K562 (cell line): ENCODE measurements around the gene MAML3. TPM values are rescaled to one million over a fixed set of nuclear protein-coding genes. Genes with fewer than 3 reads are reported as not detected.

ENCODE experiments used
- ATAC-seq: fragments of 200-7000 bp; cut with Tn5 transposase; 3 replicates; pipeline ENCODE4 v1.9.1; 2020; ENCODE audit warnings: moderate library complexity
- BruUV-seq: library from RNA; stranded (reverse); fragments of 400-500 nt; replicated peaks from 2 replicates; lab custom pipeline; 2021; lab: Mats Ljungman, UMichigan
- CTCF ChIA-PET: fragments of 300-600 bp; formaldehyde crosslinking; extraction: SDS; loops from one replicate; lab custom pipeline; 2021; ENCODE audit warnings: low intra/inter-chr PET ratio; lab: Yijun Ruan, JAX
- POLR2A ChIA-PET: fragments of 300-600, 350-650 bp; sonication (Branson Sonifier 250); formaldehyde crosslinking; extraction: SDS; loops from one replicate; lab custom pipeline; 2021; ENCODE audit warnings: antibody characterized with exemption, inconsistent platforms; lab: Yijun Ruan, JAX
- DNase-seq, 4 experiments: peaks; one replicate each; pipeline versions ENCODE4 v3.0.0 to v3.0.0-alpha.2; 2011 to 2018; ENCODE audit warnings: low spot score in 3 of 4, mixed read lengths in 3 of 4; ENCODE audit errors: extremely low read depth in 1 of 4
- FAIRE-seq: peaks from 2 replicates; lab custom pipeline; 2011; peaks lifted over from hg19 to GRCh38; lab: Jason Lieb, UNC
- H2AFZ ChIP-seq: 2 replicates; pipeline ENCODE4 v1.6.0; 2011; ENCODE audit warnings: low read depth, low read length, control low read depth, inconsistent platforms
- H3K27ac ChIP-seq: fragments of 200-600 bp; 3 replicates; pipeline ENCODE4 v1.8.0; 2011; ENCODE audit warnings: low read depth, mild to moderate bottlenecking, control low read depth, inconsistent platforms, low read length, moderate library complexity, mixed read lengths; ENCODE audit errors: extremely low read depth
- H3K27me3 ChIP-seq, 2 experiments: fragments of 300-600 bp in 1 of 2; 2 replicates in 1 of 2; 3 replicates in 1 of 2; pipeline versions ENCODE4 v1.6.0 to v1.8.0; 2011; ENCODE audit warnings: inconsistent platforms in 2 of 2, low read length in 2 of 2, mild to moderate bottlenecking in 1 of 2, mixed read lengths in 1 of 2, moderate library complexity in 1 of 2; ENCODE audit not compliant: control insufficient read depth in 2 of 2, insufficient read depth in 2 of 2
- H3K36me3 ChIP-seq: fragments of 300-600 bp; 3 replicates; pipeline ENCODE4 v1.8.0; 2011; ENCODE audit warnings: mild to moderate bottlenecking, low read length, inconsistent platforms; ENCODE audit not compliant: control insufficient read depth, insufficient read depth
- H3K4me1 ChIP-seq, 2 experiments: fragments of 200-600 bp in 1 of 2; replicated peaks in 1 of 2; 2 replicates in 1 of 2; 3 replicates in 1 of 2; pipeline versions ENCODE4 v1.5.1 to v1.8.0; 2011; ENCODE audit warnings: inconsistent platforms in 2 of 2, low read length in 2 of 2, mild to moderate bottlenecking in 1 of 2, mixed read lengths in 1 of 2, moderate library complexity in 1 of 2; ENCODE audit not compliant: control insufficient read depth in 2 of 2, insufficient read depth in 2 of 2
- H3K4me2 ChIP-seq: 2 replicates; pipeline ENCODE4 v1.6.1; 2011; ENCODE audit warnings: low read length, control low read depth, inconsistent platforms, mixed read lengths; ENCODE audit not compliant: insufficient read depth
- H3K4me3 ChIP-seq: fragments of 200-600 bp; sonication (generic), shearing (Covaris generic); 2 replicates; pipeline ENCODE4 v1.5.1; 2016; ENCODE audit warnings: control low read depth, inconsistent platforms
- H3K79me2 ChIP-seq: fragments of 200-600 bp; 3 replicates; pipeline ENCODE4 v1.8.0; 2011; ENCODE audit warnings: low read length, inconsistent platforms; ENCODE audit not compliant: control insufficient read depth, insufficient read depth
- H3K9ac ChIP-seq, 2 experiments: 2 replicates each; pipeline versions ENCODE4 v1.6.0 to v1.6.1; 2011; ENCODE audit warnings: low read depth in 2 of 2, low read length in 2 of 2, control low read depth in 1 of 2, inconsistent platforms in 1 of 2, mild to moderate bottlenecking in 1 of 2, mixed read lengths in 1 of 2; ENCODE audit not compliant: insufficient read depth in 1 of 2
- H3K9me1 ChIP-seq: one replicate; pipeline ENCODE4 v1.6.0; 2011; ENCODE audit warnings: inconsistent platforms, mild to moderate bottlenecking, low read length, moderate library complexity; ENCODE audit not compliant: control insufficient read depth, insufficient read depth
- H3K9me3 ChIP-seq: replicated peaks from 2 replicates; pipeline ENCODE4 v1.5.1; 2011; ENCODE audit warnings: low read depth, low read length, inconsistent platforms; ENCODE audit not compliant: control insufficient read depth, insufficient read depth
- H4K20me1 ChIP-seq: replicated peaks from 2 replicates; pipeline ENCODE4 v1.6.1; 2011; ENCODE audit warnings: low read length, inconsistent platforms, mixed read lengths; ENCODE audit not compliant: control insufficient read depth, insufficient read depth
- CBX8 ChIP-seq: fragments of 200-600 bp; sonication (generic); IDR thresholded peaks from 2 replicates; pipeline ENCODE4 v1.6.1; 2012; ENCODE audit warnings: borderline replicate concordance, mixed run types, low read depth, mild to moderate bottlenecking, moderate library complexity, mixed read lengths, low read length, control low read depth, inconsistent platforms; ENCODE audit not compliant: poor library complexity, severe bottlenecking; ENCODE audit errors: extremely low read depth
- GABPB1 ChIP-seq: sonication (generic); formaldehyde crosslinking; IDR thresholded peaks from 2 replicates; pipeline ENCODE4 v1.8.0; 2022; ENCODE audit warnings: mild to moderate bottlenecking, missing genetic modification reagents
- MAX ChIP-seq: sonication (generic); formaldehyde crosslinking; IDR thresholded peaks from 2 replicates; pipeline ENCODE4 v1.9.0; 2022; ENCODE audit warnings: mild to moderate bottlenecking, missing genetic modification reagents
- MCM7 ChIP-seq, 2 experiments: fragments of 450-650 bp; IDR thresholded peaks; 2 replicates each; pipeline ENCODE4 v1.6.1; 2016 to 2018
- PATZ1 ChIP-seq: fragments of 250-450 bp; sonication (Bioruptor Pico); IDR thresholded peaks from 2 replicates; pipeline ENCODE4 v1.5.0; 2020; ENCODE audit warnings: mild to moderate bottlenecking, borderline replicate concordance
- ZFP30 ChIP-seq: fragments of 250-450 bp; sonication (Bioruptor Pico); IDR thresholded peaks from 2 replicates; pipeline ENCODE4 v1.8.0; 2022; ENCODE audit warnings: moderate library complexity, mild to moderate bottlenecking, inconsistent platforms, borderline replicate concordance
- ZKSCAN3 ChIP-seq: fragments of 250-450 bp; sonication (Bioruptor Pico); IDR thresholded peaks from 2 replicates; pipeline ENCODE4 v1.4.0; 2020
- ZNF23 ChIP-seq: fragments of 250-450 bp; sonication (Bioruptor Pico); IDR thresholded peaks from 2 replicates; pipeline ENCODE4 v1.4.0; 2020; ENCODE audit warnings: mild to moderate bottlenecking
- ZNF76 ChIP-seq: fragments of 250-450 bp; sonication (Bioruptor Pico); IDR thresholded peaks from 2 replicates; pipeline ENCODE4 v1.4.0; 2020; ENCODE audit warnings: mild to moderate bottlenecking, moderate library complexity, borderline replicate concordance
- WGBS: fragments of 100-300 bp; shearing (Covaris generic); methylation state at CpG from one replicate; pipeline ENCODE4 v1.1.6; 2016; ENCODE audit warnings: low coverage, mixed read lengths; ENCODE audit not compliant: insufficient coverage; ENCODE audit errors: missing lambda C conversion rate; 5-methylcytosine and 5-hydroxymethylcytosine counted together
- in situ Hi-C: fragments of 300-500 bp; cut with MboI; formaldehyde crosslinking; loops from 4 replicates; pipeline ENCODE4 v1.15.0; 2018; ENCODE audit warnings: inconsistent platforms, mixed read lengths
- intact Hi-C: fragments of 100-400 bp; cut with micrococcal nuclease; formaldehyde crosslinking; loops from 2 replicates; pipeline ENCODE4 v1.14.2; 2022
- polyA plus RNA-seq, 8 experiments: library from polyadenylated mRNA; depleted of rRNA in 4 of 8; stranded (reverse) in 5 of 8; unstranded in 3 of 8; fragments of >200 nt; fragmentation: Nextera tagmentation in 2 of 8; fragmentation: Illumina TruSeq in 1 of 8; extraction: Ambion mirVana in 2 of 8; extraction: Trizol in 1 of 8; gene quantifications; 2 replicates each; pipeline versions ENCODE4 v1.2.1 to v1.2.3, GENCODE V29; 2011 to 2014; ENCODE audit warnings: inconsistent platforms in 1 of 8, missing spikeins in 1 of 8
- total RNA-seq, 7 experiments: library from RNA; depleted of rRNA in 6 of 7; stranded (reverse); fragments of >200 nt in 6 of 7; fragmentation: Illumina TruSeq in 2 of 7; extraction: Trizol in 2 of 7; gene quantifications; 2 replicates each; pipeline versions ENCODE4 v1.2.1 to v1.2.3, GENCODE V29; 2011 to 2021; ENCODE audit warnings: low replicate concordance in 1 of 7

MAML3 gene
- total and polyA plus RNA-seq, 9 of the 15 experiments (the other 6 are each of a cell fraction or from before 2014, with no cell fraction given): 0.01 to 0.55 (median 0.25) TPM

DNA sequence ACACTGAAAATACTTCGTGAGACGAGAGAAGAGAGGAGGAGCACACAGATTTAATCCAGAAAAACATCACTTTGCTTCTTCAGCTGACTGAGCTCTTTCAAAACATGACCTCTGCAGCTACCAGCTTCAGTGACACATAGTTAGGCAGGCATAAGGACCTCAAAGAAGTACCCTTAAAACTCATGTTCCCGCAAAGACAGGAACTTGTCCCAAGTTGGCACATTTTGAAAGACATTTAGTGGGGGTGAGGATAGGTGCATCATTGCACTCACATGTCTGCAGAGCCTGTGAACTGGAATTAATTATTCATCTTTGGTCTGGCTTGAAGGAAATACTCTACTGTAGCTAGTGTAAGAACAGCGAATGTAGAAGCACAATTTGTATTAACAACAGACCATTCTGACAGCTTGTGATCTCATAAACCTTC lies 266.6 kb downstream of the MAML3 start (continued):
- TF ChIP-seq GABPB1 (CRISPR knock-in tag) (no peak), ZNF23 (no peak), PATZ1 (CRISPR knock-in tag) (no peak), MAX (CRISPR knock-in tag) (no peak), ZKSCAN3 (CRISPR knock-in tag) (no peak), MCM7 (IDR thresholded peaks at IDR 0.05) (no peak), ZFP30 (CRISPR knock-in tag) (no peak)

DNA sequence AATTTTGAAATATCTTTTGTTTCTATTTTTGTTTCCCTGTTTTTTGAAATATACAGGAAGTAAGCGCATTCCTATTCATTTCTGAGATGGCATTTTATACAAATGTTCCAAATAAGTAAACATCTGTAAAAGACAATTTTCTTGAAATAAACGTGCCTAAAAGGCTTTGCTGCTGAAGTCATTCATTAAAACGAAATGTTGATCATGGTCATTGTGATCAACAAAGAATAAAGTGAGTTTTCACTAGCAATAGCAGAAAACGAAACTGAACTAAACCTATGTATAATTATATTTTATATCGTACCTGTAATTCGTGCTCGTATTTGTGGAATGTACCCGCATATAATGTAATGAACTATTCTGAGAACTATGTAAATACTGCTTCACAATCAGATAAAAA lies 267.2 kb downstream of the MAML3 start:
- ChIA-PET CTCF (no interaction called here), POLR2A (no interaction called here)
- no peak overlapping the region for H3K4me2 ChIP-seq
- 1% methylated on average over 8 of the region's 8 CpGs for WGBS
- H3K4me1 ChIP-seq: no peaks in the 10 kb centered on the region
- no peaks in the 10 kb centered on the region for H3K9me1 ChIP-seq
- no peak overlapping the region for H3K27ac ChIP-seq
- H2AFZ ChIP-seq: no peak overlapping the region
- no peaks in the 10 kb centered on the region for H3K36me3 ChIP-seq
- H3K27me3 ChIP-seq: peaks cover 12 to 14% of the 10 kb centered on the region in 2 experiments
- TF ChIP-seq CBX8: peak; percentile 92
- no peak for TF ChIP-seq ZNF76 (CRISPR knock-in tag)
- in situ Hi-C loops (no loop called here), intact Hi-C loops (no loop called here)
- FAIRE-seq (no peak), ATAC-seq (no peak), DNase-seq (no peak)
- no peak overlapping the region for H3K4me3 ChIP-seq
- no TSS peak for BruUV-seq
- no peaks in the 10 kb centered on the region for H4K20me1 ChIP-seq
- no peak overlapping the region for H3K9ac ChIP-seq
- no peaks in the 10 kb centered on the region for H3K9me3 ChIP-seq
- H3K79me2 ChIP-seq: no peaks in the 10 kb centered on the region
